Cardiac fibroblast (primary cell): ENCODE results near the gene CCDC24.

Experiments used
- DNase-seq, 2 donors: peaks; one replicate each; pipeline versions ENCODE4 v3.0.0 to v3.0.0-alpha.2; 2010; ENCODE audit warnings: low read depth in 2 of 2
- H3K4me3 ChIP-seq, 2 donors: replicated peaks in 1 of 2; 1 replicate in 1 of 2; 2 replicates in 1 of 2; pipeline ENCODE4 v1.5.1; 2011; ENCODE audit warnings: low read depth in 2 of 2, low read length in 2 of 2, mild to moderate bottlenecking in 2 of 2, moderate library complexity in 1 of 2
- CTCF ChIP-seq: IDR thresholded peaks from one replicate; pipeline ENCODE4 v1.5.1; 2011; ENCODE audit warnings: low read depth, mild to moderate bottlenecking, low read length, inconsistent platforms

CCDC24 gene

DNA sequence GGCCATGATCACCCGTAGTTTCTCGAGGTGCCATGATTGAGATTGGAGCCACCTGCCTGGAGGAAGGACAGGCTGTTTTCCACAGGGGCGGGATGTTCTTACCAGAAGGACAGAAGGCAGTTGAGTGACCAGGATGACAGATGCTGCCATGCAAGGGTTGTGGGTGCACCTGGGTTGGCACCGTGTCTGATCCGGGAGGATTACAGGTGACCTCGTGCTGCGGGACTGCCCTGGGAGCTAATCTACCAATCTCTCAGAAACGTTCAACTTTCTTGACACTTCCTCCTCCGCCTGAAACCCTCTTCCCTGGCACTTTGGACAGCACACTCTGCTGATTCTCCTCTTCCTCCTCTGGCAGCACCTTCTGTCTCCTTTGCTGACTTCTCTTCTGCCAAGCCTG, 53.7 kb downstream of the CCDC24 start:
- no peak for DNase-seq
- TF ChIP-seq CTCF, result no peak
- no peak overlapping the region for H3K4me3 ChIP-seq
